Measurements from ENCODE around the gene DKK3. TPM values are rescaled to one million over a fixed set of nuclear protein-coding genes. Genes with fewer than 3 reads are reported as not detected.

Gene DKK3
- total RNA-seq, 6 experiments from 2014 or later = 518 to 872 (median 646) TPM

GRCh38 chr11:11947825-11948224 is 60.6 kb downstream of the DKK3 start:
- DNase-seq = no peak
- Mint-ChIP-seq H3K9me3 (no peaks in the 10 kb centered on the region), H3K4me1 (ENCODE audit: low read depth) (peaks cover 62% of the 10 kb centered on the region), H3K4me3 (no peak overlapping the region), H3K27ac (peak overlapping the region; percentile 52), H3K36me3 (ENCODE audit: low read depth) (peaks cover 56% of the 10 kb centered on the region), H3K27me3 (ENCODE audit: insufficient read depth) (no peaks in the 10 kb centered on the region; the same call in 1 of the 2 replicates)
- TF ChIP-seq CTCF (IDR thresholded peaks at IDR 0.05) = no peak

GRCh38 chr11:11946878-11947277 is 61.5 kb downstream of the DKK3 start:
- no peaks in the 10 kb centered on the region; the same call in 1 of the 2 replicates for H3K27me3 Mint-ChIP-seq (ENCODE audit: insufficient read depth)
- no peak for TF ChIP-seq CTCF (IDR thresholded peaks at IDR 0.05)
- H3K27ac Mint-ChIP-seq = peak overlapping the region; percentile 87
- peaks cover 53% of the 10 kb centered on the region for H3K36me3 Mint-ChIP-seq (ENCODE audit: low read depth)
- no peak for DNase-seq
- H3K4me1 Mint-ChIP-seq (ENCODE audit: low read depth) = peaks cover 55% of the 10 kb centered on the region
- no peak overlapping the region for H3K4me3 Mint-ChIP-seq
- H3K9me3 Mint-ChIP-seq = no peaks in the 10 kb centered on the region

GRCh38 chr11:11946180-11946579 is 62.2 kb downstream of the DKK3 start:
- H3K27ac Mint-ChIP-seq = peak overlapping the region; percentile 87
- peaks cover 51% of the 10 kb centered on the region for H3K36me3 Mint-ChIP-seq (ENCODE audit: low read depth)

GRCh38 chr11:11944444-11944843 is 64.0 kb downstream of the DKK3 start:
- no peak for TF ChIP-seq CTCF (IDR thresholded peaks at IDR 0.05)
- Mint-ChIP-seq H3K27me3 (ENCODE audit: insufficient read depth) (no peaks in the 10 kb centered on the region), H3K4me1 (ENCODE audit: low read depth) (peaks cover 49% of the 10 kb centered on the region), H3K36me3 (ENCODE audit: low read depth) (peaks cover 45% of the 10 kb centered on the region), H3K9me3 (no peaks in the 10 kb centered on the region), H3K27ac (no peak overlapping the region), H3K4me3 (no peak overlapping the region)
- no peak for DNase-seq

More at GRCh38 chr11:11946180-11946579, 62.2 kb downstream of the DKK3 start:
- Mint-ChIP-seq H3K4me3 (no peak overlapping the region), H3K4me1 (ENCODE audit: low read depth) (peaks cover 51% of the 10 kb centered on the region), H3K27me3 (ENCODE audit: insufficient read depth) (no peaks in the 10 kb centered on the region; the same call in 1 of the 2 replicates), H3K9me3 (no peaks in the 10 kb centered on the region)
- peak; percentile 76 for DNase-seq
- 0 out of 2 replicates have a peak, but pooled peaks have one; percentile 12 for TF ChIP-seq CTCF (IDR thresholded peaks at IDR 0.05)

- no peaks in the 10 kb centered on the region for H3K27me3 Mint-ChIP-seq (ENCODE audit: insufficient read depth)
- no peak overlapping the region for H3K4me3 Mint-ChIP-seq
- H3K9me3 Mint-ChIP-seq = no peaks in the 10 kb centered on the region
- no peak overlapping the region for H3K27ac Mint-ChIP-seq
- no peak for DNase-seq
- H3K36me3 Mint-ChIP-seq (ENCODE audit: low read depth) = peaks cover 49% of the 10 kb centered on the region
- peaks cover 47% of the 10 kb centered on the region for H3K4me1 Mint-ChIP-seq (ENCODE audit: low read depth)
- TF ChIP-seq CTCF (IDR thresholded peaks at IDR 0.05) = no peak
Measured at GRCh38 chr11:11942668-11943067, 65.8 kb downstream of the DKK3 start.

GRCh38 chr11:11940551-11940950 is 67.9 kb downstream of the DKK3 start:
- H3K27ac Mint-ChIP-seq = 0 out of 2 replicates have a peak overlapping the region, but pooled peaks have one; percentile 19
- no peak for TF ChIP-seq CTCF (IDR thresholded peaks at IDR 0.05)
- peaks cover 45% of the 10 kb centered on the region for H3K4me1 Mint-ChIP-seq (ENCODE audit: low read depth)
- no peaks in the 10 kb centered on the region for H3K27me3 Mint-ChIP-seq (ENCODE audit: insufficient read depth)
- H3K36me3 Mint-ChIP-seq (ENCODE audit: low read depth) = peaks cover 53% of the 10 kb centered on the region
- no peaks in the 10 kb centered on the region for H3K9me3 Mint-ChIP-seq
- H3K4me3 Mint-ChIP-seq = no peak overlapping the region
- no peak for DNase-seq

All from HFFc6 (cell line).